ENCODE data around the gene C2.
A peak's percentile ranks its signal among the peaks of the same experiment; 100 is the strongest.
"Not testable (repeated sequence)": the region's sequence is repeated elsewhere in the genome, so short reads cannot be mapped to it uniquely, and the experiment has no call there.

Gene C2

DNA sequence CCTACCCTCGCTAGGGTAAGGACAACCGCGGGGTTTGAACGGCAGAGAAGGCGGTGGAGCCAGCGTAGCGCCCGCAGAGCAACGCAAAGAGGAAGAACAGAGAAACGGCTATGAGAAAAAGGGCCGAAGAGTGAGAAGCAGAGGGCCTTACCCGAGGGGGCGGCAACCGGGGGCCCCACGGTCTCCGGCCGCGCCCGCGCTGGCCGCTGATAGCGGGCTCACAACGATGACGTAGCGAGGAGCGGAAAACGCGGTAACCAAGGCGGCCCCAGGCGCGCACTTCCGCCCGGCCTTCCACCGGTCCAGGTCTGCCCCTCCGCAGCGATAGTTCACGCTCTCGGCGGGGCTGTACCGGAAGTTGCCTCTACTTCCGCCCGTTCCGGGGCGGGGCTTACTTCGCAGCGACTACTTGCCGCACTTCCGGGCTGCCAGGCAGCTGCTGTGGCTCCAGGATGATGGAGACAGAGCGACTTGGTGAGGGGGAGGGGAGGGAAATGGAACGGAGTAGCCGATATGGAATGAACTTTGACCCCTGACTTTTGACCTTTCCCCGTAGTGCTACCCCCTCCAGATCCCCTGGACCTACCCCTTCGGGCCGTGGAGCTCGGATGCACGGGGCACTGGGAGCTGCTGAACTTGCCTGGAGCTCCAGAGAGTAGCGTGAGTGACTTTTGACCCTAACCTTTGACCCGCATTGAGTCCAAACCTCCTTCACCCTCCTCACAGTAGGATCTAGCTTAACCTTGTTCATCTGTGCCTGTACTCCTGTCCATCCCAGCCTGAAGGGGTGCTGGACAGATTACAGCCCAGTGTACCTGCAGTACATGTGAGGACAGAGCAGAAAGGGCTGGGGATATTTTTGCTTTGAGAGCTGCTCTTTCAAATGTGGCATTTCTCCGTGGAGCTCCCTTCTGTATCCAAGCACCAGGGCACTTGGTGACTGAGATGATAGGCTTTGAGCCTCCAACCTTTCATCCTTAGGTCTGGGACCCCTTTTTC lies 31.5 kb downstream of the C2 start, which contains the start of the genes NELFE and SKIC2:
TSS of gene NELFE (minus strand) at position 231 of the 999 bp plus-strand sequence. CDS start 525 bp downstream, outside the sequence.
TSS of gene SKIC2 (plus strand) at position 435 of the 999 bp plus-strand sequence. CDS start at position 453, 18 bp downstream.
- DNase-seq (ENCODE audit: low read depth): peak; percentile 99

DNA sequence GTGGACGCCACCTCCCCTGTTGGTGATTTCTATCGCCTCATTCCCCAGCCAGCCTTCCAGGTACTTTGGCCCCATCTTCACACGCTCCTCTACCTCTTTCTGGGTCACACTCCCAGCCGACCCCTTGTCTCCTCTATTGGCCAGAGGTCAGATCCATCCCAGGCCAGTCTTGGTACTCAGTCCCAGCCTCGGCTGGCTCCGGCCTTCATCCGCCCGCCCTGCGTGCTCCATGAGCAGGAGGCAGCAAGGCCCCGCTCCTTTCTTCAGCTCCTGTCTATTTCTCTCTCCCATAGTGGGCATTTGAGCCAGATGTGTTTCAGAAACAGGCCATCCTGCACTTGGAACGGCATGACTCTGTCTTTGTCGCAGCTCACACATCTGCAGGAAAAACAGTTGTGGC lies 34.1 kb downstream of the C2 start:
- DNase-seq (ENCODE audit: low read depth): no peak

DNA sequence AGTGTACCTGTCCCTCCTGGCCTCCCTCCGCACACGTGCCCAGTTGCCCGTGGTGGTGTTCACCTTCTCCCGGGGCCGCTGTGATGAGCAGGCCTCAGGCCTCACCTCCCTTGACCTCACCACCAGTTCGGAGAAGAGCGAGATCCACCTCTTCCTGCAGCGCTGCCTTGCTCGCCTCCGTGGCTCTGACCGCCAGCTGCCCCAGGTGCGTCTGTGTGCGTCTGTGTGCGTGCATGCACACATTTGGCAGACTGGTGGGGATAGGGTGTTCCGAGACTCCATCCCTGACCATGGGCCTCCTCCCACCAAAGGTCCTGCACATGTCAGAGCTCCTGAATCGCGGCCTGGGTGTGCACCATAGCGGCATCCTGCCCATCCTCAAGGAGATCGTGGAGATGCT lies 36.4 kb downstream of the C2 start:
- no peak for DNase-seq (ENCODE audit: low read depth)

DNA sequence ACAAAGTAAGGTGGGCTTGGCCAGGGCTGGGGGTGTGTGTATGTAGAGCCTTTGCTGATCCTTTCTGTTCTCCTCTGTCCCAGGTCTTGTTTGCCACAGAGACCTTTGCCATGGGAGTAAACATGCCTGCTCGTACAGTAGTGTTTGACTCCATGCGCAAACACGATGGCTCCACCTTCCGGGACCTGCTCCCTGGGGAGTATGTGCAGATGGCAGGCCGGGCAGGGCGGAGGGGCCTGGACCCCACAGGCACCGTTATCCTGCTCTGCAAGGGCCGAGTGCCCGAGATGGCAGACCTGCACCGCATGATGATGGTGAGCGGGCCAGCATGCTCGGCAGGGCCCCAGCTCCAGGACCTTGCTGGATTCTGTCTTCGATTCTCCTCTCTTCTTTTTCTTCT lies 38.2 kb downstream of the C2 start:
- DNase-seq (ENCODE audit: low read depth): no peak

DNA sequence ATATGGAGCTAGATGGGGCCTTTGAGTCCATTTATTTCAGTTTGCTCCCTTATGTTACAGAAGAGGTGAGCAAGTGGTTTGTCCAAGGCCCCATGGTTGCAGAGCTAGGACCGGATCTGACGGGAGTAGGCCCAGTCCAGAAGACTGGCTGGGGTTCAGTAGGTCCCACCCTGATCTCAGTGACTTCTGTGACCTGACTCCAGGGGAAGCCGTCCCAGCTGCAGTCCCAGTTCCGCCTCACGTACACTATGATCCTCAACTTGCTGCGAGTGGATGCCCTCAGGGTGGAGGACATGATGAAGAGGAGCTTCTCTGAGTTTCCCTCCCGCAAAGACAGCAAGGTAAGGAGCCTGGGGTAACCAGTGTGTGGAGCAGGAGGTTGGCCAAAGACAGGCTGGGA lies 39.0 kb downstream of the C2 start:
- DNase-seq (ENCODE audit: low read depth): no peak

DNA sequence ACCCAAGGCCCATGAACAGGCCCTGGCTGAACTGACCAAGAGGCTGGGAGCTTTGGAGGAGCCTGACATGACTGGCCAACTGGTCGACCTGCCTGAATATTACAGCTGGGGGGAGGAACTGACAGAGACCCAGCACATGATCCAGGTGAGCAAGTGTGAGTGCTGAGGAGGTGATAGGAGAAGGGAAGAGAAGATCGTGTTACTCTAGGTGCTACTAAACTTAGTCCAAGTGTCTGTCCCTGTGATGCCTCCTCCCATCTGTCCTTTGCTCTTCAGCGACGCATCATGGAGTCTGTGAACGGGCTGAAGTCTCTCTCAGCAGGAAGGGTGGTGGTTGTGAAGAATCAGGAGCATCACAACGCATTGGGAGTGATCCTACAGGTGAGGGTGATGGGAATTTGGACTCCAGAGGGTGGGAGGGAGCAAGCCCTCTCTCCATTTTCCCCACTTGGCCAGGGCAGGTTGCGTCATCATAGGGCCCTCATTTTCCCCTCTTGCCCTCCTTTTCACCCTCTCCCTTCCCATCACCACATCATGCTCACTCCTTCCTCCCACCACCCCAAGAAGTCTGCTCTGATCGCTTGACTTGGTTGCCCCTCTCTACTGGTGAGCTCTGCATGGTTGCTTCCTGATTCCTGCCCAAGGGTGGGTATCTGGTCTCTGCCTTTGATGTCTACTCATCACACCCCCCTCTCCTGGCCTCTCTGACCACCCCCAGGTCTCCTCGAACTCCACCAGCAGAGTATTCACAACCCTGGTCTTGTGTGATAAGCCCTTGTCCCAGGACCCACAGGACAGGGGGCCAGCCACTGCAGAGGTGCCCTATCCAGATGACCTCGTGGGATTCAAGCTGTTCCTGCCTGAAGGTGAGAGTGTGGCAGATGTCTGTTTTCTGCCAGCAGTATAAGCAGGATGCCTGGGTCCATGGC lies 39.7 kb downstream of the C2 start:
- no peak for DNase-seq (ENCODE audit: low read depth)

DNA sequence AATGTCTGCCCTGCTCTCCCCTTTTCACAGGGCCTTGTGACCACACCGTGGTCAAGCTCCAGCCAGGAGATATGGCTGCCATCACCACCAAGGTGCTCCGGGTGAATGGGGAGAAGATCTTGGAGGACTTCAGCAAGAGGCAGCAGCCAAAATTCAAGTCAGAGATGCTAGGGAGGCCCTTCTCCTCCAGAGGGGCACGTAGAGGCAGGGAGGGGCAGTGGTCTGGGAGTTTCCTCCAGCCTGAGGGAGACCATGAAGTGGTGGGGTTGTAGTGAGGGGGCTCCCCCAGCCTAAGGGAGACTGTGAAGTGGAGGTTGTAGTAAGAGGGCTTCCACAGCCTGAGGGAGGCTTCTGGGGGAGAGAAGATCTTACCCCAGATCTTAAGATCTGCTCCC lies 40.4 kb downstream of the C2 start:
- no peak for DNase-seq (ENCODE audit: low read depth)

DNA sequence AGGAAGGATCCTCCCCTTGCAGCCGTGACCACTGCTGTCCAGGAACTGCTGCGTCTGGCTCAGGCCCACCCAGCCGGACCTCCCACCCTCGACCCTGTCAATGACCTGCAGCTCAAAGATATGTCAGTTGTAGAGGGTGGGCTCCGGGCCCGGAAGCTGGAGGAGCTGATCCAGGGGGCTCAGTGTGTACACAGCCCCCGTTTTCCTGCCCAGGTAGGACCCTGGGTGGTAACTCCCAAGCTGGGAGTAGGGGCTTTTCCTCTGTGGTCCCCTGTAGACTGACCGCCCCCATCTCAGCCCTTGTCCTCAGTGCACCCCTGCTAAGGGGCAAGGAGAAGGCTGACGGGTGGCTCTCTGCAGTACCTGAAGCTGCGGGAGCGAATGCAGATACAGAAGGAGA lies 40.8 kb downstream of the C2 start:
- no peak for DNase-seq (ENCODE audit: low read depth)

DNA sequence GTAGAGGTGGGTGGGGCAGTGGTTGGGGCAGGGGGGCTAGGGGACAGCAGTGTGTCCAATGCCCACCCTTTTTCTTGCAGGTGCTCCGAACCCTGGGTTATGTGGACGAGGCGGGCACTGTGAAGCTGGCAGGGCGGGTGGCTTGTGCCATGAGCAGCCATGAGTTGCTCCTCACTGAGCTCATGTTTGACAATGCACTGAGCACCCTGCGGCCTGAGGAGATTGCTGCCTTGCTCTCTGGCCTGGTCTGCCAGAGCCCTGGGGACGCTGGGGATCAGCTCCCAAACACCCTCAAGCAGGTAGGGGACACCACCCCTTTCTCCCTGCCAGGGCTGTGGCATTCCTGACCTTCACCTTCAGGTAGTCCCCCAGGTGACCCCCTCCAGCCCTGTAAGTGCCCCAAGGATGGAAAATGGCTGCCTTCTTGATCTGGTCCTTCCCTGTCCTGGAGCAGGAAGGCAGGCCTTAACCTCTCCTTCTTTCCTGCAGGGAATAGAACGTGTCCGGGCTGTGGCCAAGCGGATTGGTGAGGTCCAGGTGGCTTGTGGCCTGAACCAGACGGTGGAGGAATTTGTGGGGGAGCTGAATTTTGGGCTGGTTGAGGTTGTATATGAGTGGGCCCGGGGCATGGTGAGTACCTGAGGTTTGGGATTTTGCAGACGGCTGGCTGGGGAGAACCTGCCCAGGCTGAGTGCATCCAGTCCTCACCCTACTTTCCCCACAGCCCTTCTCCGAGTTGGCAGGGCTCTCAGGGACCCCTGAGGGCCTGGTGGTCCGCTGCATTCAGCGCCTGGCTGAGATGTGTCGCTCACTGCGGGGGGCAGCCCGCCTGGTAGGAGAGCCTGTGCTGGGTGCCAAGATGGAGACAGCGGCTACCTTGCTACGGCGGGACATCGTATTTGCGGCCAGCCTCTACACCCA lies 41.5 kb downstream of the C2 start:
- DNase-seq (ENCODE audit: low read depth): no peak

DNA sequence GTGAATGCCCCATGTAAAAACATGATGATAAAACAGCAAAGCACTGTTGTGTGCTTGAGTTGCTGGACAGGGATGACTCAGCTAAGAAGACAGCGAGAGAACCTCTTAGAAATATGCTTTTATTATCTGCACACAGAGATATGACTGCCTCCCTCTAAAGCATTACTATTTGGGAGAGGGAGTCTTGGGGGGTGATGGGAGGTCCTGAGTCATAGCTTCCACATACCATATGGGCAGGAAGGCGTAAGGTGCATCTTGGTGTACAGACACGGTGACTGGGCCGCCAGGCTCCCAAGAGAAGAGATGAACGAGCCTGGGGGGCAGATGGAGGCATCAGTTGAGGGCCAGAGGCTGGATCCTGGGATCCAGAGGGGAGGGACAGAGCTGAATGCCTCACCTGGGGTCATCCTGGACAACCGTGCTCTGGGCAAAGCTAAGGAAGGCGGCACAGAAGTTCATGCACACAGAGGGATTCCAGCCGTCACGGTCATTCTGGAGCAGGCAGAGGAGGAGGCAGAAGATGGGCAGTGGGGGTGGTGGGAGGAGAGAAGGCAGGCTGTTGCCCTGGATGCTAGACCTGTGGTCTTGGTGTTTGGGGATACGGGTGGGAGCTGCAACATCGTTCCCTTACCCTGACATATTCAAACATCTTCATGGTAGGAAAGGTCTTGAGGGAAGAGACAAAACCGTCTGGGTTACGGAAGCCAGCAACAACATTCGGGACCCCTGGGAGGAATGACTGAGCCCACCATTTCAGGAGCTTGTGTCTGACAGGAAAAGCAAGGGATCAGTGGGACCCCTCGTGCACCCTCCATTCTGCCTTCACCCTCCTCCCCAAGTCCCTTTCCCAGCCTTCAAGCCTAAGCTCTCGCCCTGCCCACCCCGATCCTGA lies 42.4 kb downstream of the C2 start:
- no peak for DNase-seq (ENCODE audit: low read depth)

DNA sequence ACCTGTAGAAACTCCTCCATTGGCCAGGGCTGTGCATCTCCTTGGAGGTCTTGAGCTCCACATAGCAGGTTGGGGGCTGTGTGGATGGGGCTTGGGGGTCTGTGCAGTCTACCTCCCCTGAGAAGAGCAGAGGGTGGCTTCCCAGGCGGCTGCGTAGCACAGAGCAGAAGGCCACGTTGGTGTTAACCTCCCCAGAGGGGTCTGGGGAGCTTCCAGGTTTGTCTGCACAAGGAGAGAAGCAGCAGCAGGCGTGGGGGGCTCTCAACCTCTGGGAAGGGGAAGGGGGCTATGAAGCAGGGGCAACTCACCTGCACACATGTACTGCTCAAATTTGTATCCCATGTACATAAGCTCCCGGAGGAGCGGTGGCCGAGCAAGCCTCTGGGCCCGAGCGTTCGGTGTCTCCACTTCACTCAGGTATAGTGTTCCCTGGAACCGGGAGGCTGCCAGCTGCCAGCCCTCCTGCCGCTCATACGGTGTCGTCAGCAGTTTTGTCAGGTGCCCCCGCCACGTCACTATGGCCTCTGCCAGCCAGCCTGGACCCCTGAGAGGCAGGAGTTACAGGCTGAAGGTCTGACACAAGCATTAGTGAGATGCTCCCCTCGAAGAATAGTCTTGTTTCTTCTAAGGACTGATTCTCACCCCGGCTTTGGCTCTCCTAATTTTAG lies 43.2 kb downstream of the C2 start:
- DNase-seq (ENCODE audit: low read depth): no peak

DNA sequence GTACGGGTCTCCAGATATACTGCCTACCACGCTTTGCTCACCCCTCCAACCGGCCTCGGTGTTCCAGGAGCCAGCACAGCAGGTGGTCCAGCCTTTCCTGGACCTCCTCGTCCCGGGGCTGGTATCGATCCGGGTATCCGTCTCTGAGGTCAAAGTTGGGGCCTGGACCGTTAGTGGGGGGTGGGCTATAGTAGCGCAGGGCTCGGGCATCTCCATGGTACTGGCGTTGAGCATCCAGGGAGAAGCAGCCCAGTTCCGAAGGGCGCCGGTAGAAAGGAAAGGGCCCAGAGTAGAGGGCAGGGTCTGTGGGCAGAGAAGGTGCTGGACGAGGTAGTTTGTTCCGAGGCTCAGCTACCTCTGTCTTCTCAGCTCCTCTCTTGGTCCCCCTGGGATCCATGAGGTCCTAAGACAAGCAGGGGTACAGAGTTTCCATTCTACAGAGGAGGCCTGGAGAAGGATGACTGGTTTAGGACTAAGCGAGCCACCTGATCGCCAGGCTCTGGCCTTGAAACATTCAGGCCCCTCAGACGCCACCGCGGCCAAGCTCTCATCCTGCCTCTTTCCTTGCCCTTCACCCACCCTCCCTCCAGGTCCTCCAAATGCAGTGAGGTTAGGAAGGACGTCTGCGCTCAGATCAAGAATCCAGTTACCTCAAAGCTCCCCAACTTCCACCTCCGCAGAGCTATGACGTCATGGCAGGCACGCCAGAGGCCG lies 43.9 kb downstream of the C2 start:
- DNase-seq (ENCODE audit: low read depth): no peak

DNA sequence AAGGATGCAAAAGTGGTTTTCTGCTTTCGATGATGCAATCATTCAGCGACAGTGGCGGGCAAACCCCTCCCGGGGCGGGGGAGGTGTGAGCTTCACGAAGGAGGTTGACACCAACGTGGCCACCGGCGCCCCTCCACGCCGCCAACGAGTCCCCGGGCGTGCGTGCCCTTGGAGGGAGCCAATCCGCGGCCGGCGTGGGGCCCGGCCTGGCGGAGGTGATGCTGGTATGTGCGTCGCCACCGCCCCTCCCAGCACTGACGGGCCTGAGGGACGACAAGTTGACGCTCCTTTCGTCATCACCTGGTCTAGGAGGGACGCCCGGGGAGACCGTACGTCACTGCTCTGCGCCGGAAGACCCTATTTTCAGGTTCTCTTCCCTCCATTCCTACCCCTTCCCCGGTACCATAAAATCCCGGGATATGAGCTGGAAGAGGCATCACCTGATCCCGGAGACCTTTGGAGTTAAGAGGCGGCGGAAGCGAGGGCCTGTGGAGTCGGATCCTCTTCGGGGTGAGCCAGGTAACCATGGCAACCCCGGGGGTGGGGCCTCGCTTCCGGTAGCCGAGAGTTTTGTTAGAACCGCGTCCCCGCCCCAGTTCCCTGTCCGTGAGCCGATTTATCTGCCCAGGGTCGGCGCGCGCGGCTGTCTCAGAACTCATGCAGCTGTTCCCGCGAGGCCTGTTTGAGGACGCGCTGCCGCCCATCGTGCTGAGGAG lies 44.6 kb downstream of the C2 start, which contains the start of gene DXO:
TSS of gene DXO (minus strand) at position 146 of the 716 bp plus-strand sequence. CDS start 463 bp downstream, outside the sequence.
- DNase-seq (ENCODE audit: low read depth): peak; percentile 96

DNA sequence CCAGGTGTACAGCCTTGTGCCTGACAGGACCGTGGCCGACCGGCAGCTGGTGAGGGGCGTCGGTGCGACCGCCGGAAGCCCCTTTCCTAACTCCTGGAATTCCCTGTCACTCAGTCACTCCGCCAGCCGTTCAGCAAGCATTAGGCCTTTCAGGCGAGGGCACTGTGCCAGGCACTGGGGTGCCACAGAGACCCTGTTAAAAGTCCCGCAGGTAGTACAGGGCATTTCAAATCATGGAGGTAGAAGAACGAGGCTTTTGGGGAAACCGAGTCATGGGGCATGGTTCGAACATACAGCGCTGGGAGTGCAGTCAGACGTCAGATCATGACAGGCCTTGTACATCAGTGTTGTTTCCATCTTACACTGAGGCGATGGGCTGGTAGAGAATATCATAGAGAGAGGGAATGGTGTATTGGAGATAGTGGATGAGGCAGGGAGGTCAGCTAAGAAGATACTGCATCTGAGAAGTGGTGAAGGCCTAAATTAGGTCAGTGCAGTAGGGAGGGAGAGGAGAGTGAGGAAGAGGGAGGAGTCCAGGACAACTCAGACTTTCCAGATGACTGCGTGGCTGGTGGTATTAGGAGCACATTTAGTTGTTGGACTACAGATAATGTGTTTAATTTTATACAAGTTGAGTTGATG lies 45.3 kb downstream of the C2 start:
- no peak for DNase-seq (ENCODE audit: low read depth)

DNA sequence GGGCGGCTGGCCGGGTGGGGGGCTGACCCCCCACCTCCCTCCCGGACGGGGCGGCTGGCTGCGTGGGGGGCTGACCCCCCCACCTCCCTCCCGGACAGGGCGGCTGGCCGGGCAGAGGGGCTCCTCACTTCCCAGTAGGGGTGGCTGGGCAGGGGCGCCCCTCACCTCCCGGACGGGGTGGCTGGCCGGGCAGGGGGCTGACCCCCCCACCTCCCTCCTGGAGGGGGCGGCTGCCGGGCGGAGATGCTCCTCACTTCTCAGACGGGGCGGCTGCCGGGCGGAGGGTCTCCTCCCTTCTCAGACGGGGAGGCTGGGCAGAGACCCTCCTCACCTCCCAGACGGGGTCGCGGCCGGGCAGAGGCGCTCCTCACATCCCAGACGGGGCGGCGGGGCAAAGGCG lies 48.5 kb downstream of the C2 start:
- DNase-seq (ENCODE audit: low read depth): not testable (repeated sequence)

DNA sequence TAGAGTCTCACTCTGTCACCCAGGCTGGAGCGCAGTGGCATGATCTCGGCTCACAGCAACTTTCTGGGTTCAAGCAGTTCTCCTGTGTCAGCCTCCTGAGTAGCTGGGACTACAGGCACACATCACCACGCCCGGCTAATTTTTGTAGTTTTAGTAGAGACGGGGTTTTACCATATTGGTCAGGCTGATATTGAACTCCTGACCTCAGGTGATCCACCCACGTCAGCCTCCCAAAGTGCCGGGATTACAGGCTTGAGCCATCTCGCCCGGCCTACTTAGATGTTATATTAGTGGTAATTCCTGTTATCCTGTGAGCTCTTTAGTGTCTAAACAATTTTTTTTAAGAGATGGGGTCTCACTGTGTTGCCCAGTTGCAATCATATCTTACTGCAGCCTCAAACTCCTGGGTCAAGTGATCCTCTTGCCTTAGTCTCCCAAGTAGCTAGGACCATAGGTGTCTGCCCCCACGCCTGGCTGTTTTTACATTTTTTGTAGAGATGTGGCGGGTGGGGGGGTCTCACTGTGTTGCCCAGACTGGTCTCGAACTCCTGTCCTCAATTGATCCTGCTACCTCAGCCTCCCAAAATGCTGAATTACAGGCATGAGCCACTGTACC lies 50.4 kb downstream of the C2 start:
- no peak for DNase-seq (ENCODE audit: low read depth)

DNA sequence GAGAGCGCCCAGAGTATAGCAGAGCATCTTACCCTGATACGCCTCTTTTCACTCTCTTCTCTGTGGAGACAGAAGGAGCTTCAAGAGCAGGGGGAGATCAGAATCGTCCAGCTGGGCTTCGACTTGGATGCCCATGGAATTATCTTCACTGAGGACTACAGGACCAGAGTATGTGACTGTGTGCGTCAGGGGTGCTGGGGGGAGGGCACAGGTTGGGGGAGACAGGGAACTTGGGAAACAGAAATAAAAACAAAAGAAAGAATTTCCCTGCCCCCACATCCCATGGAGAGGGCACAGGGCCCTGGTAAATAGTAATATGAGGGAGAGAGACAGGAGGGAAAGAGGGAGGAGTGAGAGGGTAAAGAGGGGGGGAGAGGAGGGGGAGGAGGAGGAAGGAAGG lies 51.3 kb downstream of the C2 start:
- no peak for DNase-seq (ENCODE audit: low read depth)
